A673 (cell line): ENCODE results near the gene UTP11. TPM values are rescaled to one million over a fixed set of nuclear protein-coding genes. Genes with fewer than 3 reads are reported as not detected.
A peak's percentile ranks its signal among the peaks of the same experiment; 100 is the strongest.
"Not testable (repeated sequence)": the region's sequence is repeated elsewhere in the genome, so short reads cannot be mapped to it uniquely, and the experiment has no call there.

Source experiments
- BruUV-seq: library from RNA; stranded (reverse); fragments of 400-500 nt; replicated peaks from 2 replicates; lab custom pipeline; 2021; lab: Mats Ljungman, UMichigan
- CTCF ChIA-PET: fragments of 300-600 bp; sonication (Branson Sonifier 250); formaldehyde crosslinking; loops from one replicate; lab custom pipeline; 2022; ENCODE audit warnings: antibody characterized with exemption; lab: Charles Lee
- POLR2A ChIA-PET: fragments of 300-600 bp; sonication (Branson Sonifier 250); formaldehyde crosslinking; loops from one replicate; lab custom pipeline; 2022; ENCODE audit warnings: antibody characterized with exemption; ENCODE audit not compliant: low non-redundant PET; lab: Charles Lee
- DNase-seq: peaks from one replicate; pipeline ENCODE4 v3.0.0-alpha.2; 2015; ENCODE audit warnings: low spot score
- H3K27ac ChIP-seq: fragments of 200-600 bp; sonication (generic); 2 replicates; pipeline ENCODE4 v1.5.1; 2016; ENCODE audit warnings: mixed run types, low read depth, mild to moderate bottlenecking, mixed read lengths, antibody characterized with exemption, low read length; ENCODE audit not compliant: poor library complexity, severe bottlenecking
- H3K27me3 ChIP-seq: fragments of 200-600 bp; sonication (generic); replicated peaks from 2 replicates; pipeline ENCODE4 v1.6.1; 2017; ENCODE audit warnings: mixed run types, low read depth, mild to moderate bottlenecking, mixed read lengths, antibody characterized with exemption, low read length; ENCODE audit not compliant: insufficient read depth, poor library complexity
- H3K36me3 ChIP-seq: fragments of 200-600 bp; sonication (generic); 2 replicates; pipeline ENCODE4 v1.6.1; 2016; ENCODE audit warnings: mixed run types, mild to moderate bottlenecking, mixed read lengths, antibody characterized with exemption, low read length; ENCODE audit not compliant: insufficient read depth, poor library complexity, severe bottlenecking
- H3K4me1 ChIP-seq: fragments of 200-600 bp; sonication (generic); 2 replicates; pipeline ENCODE4 v1.6.1; 2017; ENCODE audit warnings: mixed run types, mild to moderate bottlenecking, mixed read lengths, antibody characterized with exemption, low read length; ENCODE audit not compliant: insufficient read depth, poor library complexity, severe bottlenecking
- H3K4me3 ChIP-seq: fragments of 200-600 bp; sonication (generic); 2 replicates; pipeline ENCODE4 v1.5.1; 2016; ENCODE audit warnings: low read depth, mixed run types, mild to moderate bottlenecking, mixed read lengths, low read length; ENCODE audit not compliant: poor library complexity, severe bottlenecking
- H3K9me3 ChIP-seq: fragments of 200-600 bp; sonication (generic); 2 replicates; pipeline ENCODE4 v1.6.1; 2016; ENCODE audit warnings: mixed run types, low read depth, mild to moderate bottlenecking, mixed read lengths, antibody characterized with exemption, low read length; ENCODE audit not compliant: poor library complexity, severe bottlenecking
- EZH2 ChIP-seq: fragments of 200-600 bp; sonication (generic); IDR thresholded peaks from 2 replicates; pipeline ENCODE4 v1.6.1; 2017; ENCODE audit warnings: borderline replicate concordance, low read depth, mild to moderate bottlenecking, mixed read lengths, antibody characterized with exemption, low read length; ENCODE audit not compliant: poor library complexity, severe bottlenecking
- intact Hi-C: fragments of 100-400 bp; cut with micrococcal nuclease; formaldehyde crosslinking; loops from one replicate; pipeline ENCODE4 v1.10.0; 2022; ENCODE audit not compliant: unreplicated experiment
- total RNA-seq: library from RNA; stranded (reverse); gene quantifications from 2 replicates; pipeline ENCODE4 v1.2.3, GENCODE V29; 2021
- TF ChIP-seq, protein P1 (sequence below): fragments of 300-800, 200-600 bp; sonication (generic); conservative IDR thresholded peaks from 2 replicates; pipeline ENCODE4 v1.5.1; 2017; ENCODE audit warnings: low read depth, mild to moderate bottlenecking, antibody characterized with exemption, low read length, moderate library complexity, mixed read lengths

Gene UTP11
- total RNA-seq, 1 experiment from 2014 or later = 113 TPM

DNA sequence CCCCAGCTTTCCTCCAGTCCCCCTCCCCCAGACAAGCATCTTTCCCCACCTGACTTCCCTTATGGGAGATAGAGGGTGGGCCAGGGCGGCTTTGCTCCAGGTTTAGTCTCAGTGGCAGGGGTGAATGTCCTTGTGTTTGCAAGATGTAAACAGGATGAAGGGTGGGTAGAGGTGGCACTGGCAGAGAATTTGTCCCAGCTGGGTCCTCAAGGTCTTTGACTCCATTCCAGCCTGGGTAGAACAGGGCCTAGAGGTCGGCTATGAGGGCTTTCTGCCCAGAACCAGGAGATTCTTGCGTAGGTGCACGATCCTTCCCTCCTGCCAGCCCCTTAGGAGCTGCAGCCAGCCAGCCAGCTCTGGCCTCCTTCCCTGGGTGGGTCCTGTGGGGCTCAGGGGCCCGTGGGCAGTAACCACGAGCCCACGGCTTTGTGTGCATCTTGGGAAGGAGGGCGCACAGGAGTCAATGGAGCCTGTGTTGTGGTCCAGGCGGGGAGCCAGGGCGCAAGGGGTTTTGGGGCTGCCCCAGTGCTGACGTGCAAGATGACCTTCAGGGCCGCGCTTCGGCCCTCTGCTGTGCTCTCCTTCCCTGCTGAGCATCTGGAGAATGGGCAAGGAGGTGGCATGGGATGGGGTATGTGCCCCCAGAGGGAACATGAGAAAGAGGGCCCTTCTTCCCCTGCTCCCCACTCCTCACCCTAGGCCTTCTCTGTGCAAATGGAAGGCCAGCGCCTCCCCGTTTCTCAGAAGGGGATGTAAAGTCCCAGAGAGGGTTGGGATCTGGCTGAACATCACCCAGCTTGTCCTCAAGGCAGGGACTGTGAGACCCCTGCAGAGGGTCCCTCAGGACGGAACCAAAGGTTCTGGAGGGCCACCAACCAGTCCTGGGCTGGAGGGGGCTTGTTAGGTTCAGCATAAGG is 18.3 kb downstream of the UTP11 start:
- intact Hi-C loops = no loop called here
- TF ChIP-seq, protein P1, sequence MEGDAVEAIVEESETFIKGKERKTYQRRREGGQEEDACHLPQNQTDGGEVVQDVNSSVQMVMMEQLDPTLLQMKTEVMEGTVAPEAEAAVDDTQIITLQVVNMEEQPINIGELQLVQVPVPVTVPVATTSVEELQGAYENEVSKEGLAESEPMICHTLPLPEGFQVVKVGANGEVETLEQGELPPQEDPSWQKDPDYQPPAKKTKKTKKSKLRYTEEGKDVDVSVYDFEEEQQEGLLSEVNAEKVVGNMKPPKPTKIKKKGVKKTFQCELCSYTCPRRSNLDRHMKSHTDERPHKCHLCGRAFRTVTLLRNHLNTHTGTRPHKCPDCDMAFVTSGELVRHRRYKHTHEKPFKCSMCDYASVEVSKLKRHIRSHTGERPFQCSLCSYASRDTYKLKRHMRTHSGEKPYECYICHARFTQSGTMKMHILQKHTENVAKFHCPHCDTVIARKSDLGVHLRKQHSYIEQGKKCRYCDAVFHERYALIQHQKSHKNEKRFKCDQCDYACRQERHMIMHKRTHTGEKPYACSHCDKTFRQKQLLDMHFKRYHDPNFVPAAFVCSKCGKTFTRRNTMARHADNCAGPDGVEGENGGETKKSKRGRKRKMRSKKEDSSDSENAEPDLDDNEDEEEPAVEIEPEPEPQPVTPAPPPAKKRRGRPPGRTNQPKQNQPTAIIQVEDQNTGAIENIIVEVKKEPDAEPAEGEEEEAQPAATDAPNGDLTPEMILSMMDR = no peak
- TF ChIP-seq EZH2 = no peak
- no peak overlapping the region for H3K4me3 ChIP-seq
- peaks cover 7% of the 10 kb centered on the region for H3K36me3 ChIP-seq
- H3K4me1 ChIP-seq = peaks cover 55% of the 10 kb centered on the region
- no peaks in the 10 kb centered on the region for H3K9me3 ChIP-seq
- ChIA-PET CTCF (no interaction called here), POLR2A (interaction anchor here (0.6 to 0.9 kb wide), 5 partner anchors 10 to 496 kb away, joined by 3 to 4 read pairs (median 3); no protein-coding TSS in a partner anchor)
- no peak for DNase-seq
- no peaks in the 10 kb centered on the region for H3K27me3 ChIP-seq
- peak overlapping the region; percentile 95 for H3K27ac ChIP-seq
- BruUV-seq = no TSS peak

DNA sequence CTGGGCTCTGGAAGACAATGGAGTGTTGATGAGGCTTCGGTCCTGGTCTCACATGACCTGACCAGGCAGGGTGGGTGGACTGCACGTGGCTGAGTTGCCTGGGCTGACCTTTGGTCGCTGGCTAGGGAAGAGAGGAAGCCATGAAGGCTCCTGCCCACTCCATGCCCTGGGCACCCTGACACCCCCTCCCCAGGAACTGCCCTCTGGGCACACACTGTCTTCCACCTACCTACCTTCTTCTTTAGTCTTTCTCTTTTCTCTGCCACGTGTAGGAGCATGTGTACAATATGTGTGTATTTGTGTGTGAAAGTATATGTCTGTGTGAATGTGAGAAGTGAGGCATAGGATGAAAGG is 19.0 kb downstream of the UTP11 start:
- Histone ChIP-seq H3K9me3 (no peaks in the 10 kb centered on the region), H3K27me3 (no peaks in the 10 kb centered on the region), H3K36me3 (peaks cover under 1% of the 10 kb centered on the region), H3K27ac (peak overlapping the region; percentile 95), H3K4me1 (peaks cover 49% of the 10 kb centered on the region), H3K4me3 (no peak overlapping the region)
- DNase-seq = no peak
- intact Hi-C loops = no loop called here
- ChIA-PET CTCF (no interaction called here), POLR2A (no interaction called here)
- TF ChIP-seq, protein P1 = no peak
- no peak for TF ChIP-seq EZH2
- BruUV-seq = no TSS peak

DNA sequence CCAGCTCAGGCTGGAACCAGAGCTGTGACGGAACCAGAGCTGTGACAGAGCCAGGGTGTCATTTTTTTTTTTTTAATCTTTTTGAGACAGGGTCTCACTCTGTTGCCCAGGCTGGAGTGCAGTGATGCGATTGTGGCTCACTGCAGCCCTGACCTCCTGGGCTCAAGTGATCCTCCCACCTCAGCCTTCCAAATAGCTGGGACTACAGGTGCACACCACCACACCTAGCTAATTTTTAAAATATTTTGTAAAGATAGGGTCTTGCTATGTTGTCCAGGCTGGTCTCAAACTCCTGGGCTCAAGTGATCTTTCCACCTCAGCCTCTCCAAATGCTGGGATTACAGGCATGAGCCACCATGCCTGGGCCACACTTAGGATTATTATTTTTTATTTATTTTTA is 20.5 kb downstream of the UTP11 start:
- intact Hi-C loops, BruUV-seq: not testable (repeated sequence)
- POLR2A ChIA-PET = interaction anchor here (0.6 kb wide), 1 partner anchor 834 kb away, joined by 4 read pairs; no protein-coding TSS in a partner anchor

More for the DNA sequence above, 20.5 kb downstream of the UTP11 start:
- H3K27ac ChIP-seq, H3K4me3 ChIP-seq, CTCF ChIA-PET, H3K9me3 ChIP-seq, DNase-seq, H3K27me3 ChIP-seq, H3K36me3 ChIP-seq: not testable (repeated sequence)
- peaks cover 42% of the 10 kb centered on the region for H3K4me1 ChIP-seq
